Parathyroid adenoma (tissue), 2 donors: ENCODE results near the gene FAM222A.

Experiments used
- H2AFZ ChIP-seq: fragments of 300-600 bp; sonication (generic); one replicate; pipeline ENCODE4 v1.7.0; 2017; ENCODE audit warnings: antibody characterized with exemption, mild to moderate bottlenecking
- H3K27ac ChIP-seq: fragments of 300-600 bp; sonication (generic); one replicate; pipeline ENCODE4 v1.7.0; 2017
- H3K27me3 ChIP-seq: fragments of 300-600 bp; sonication (generic); one replicate; pipeline ENCODE4 v1.7.0; 2017; ENCODE audit warnings: low read length; ENCODE audit not compliant: control insufficient read depth, insufficient read depth
- H3K36me3 ChIP-seq: fragments of 300-600 bp; sonication (generic); one replicate; pipeline ENCODE4 v1.7.0; 2017; ENCODE audit warnings: low read length; ENCODE audit not compliant: control insufficient read depth, insufficient read depth
- H3K4me1 ChIP-seq: fragments of 300-600 bp; sonication (generic); one replicate; pipeline ENCODE4 v1.7.0; 2017; ENCODE audit warnings: control low read depth
- H3K4me2 ChIP-seq: fragments of 300-600 bp; sonication (generic); one replicate; pipeline ENCODE4 v1.7.0; 2017; ENCODE audit warnings: low read length
- H3K4me3 ChIP-seq: fragments of 300-600 bp; sonication (generic); one replicate; pipeline ENCODE4 v1.7.0; 2017; ENCODE audit warnings: low read depth, low read length
- H3K79me2 ChIP-seq: fragments of 300-600 bp; sonication (generic); one replicate; pipeline ENCODE4 v1.7.0; 2017; ENCODE audit warnings: control low read depth
- H3K9ac ChIP-seq: fragments of 300-600 bp; sonication (generic); one replicate; pipeline ENCODE4 v1.7.0; 2017; ENCODE audit warnings: mild to moderate bottlenecking
- H3K9me3 ChIP-seq: fragments of 300-600 bp; sonication (generic); one replicate; pipeline ENCODE4 v1.7.0; 2017; ENCODE audit warnings: low read length; ENCODE audit not compliant: control insufficient read depth
- CTCF ChIP-seq: fragments of 300-600 bp; sonication (generic); IDR thresholded peaks from one replicate; pipeline ENCODE4 v1.7.0; 2017; ENCODE audit warnings: antibody characterized with exemption, mild to moderate bottlenecking
- donor health status: primary hyperparathyroidism.

Gene FAM222A

GRCh38 chr12:109704371-109705098 lies 9.1 kb upstream of the FAM222A start:
- no peaks in the 10 kb centered on the region for H3K79me2 ChIP-seq
- no peak overlapping the region for H3K27ac ChIP-seq
- TF ChIP-seq CTCF = no peak
- peaks cover 2% of the 10 kb centered on the region for H3K4me1 ChIP-seq
- H3K4me2 ChIP-seq = no peak overlapping the region
- H3K9ac ChIP-seq = no peak overlapping the region
- H3K9me3 ChIP-seq = no peaks in the 10 kb centered on the region
- no peak overlapping the region for H3K4me3 ChIP-seq
- no peaks in the 10 kb centered on the region for H3K36me3 ChIP-seq
- no peaks in the 10 kb centered on the region for H3K27me3 ChIP-seq
- H2AFZ ChIP-seq = no peak overlapping the region

- Histone ChIP-seq H3K36me3 (no peaks in the 10 kb centered on the region), H3K4me2 (no peak overlapping the region), H3K9me3 (no peaks in the 10 kb centered on the region), H3K79me2 (no peaks in the 10 kb centered on the region), H3K9ac (no peak overlapping the region), H2AFZ (no peak overlapping the region), H3K4me3 (no peak overlapping the region), H3K4me1 (peaks cover 2% of the 10 kb centered on the region), H3K27ac (no peak overlapping the region), H3K27me3 (no peaks in the 10 kb centered on the region)
- no peak for TF ChIP-seq CTCF
Observed at GRCh38 chr12:109705291-109705690, 8.3 kb upstream of the FAM222A start.

GRCh38 chr12:109706398-109706746 lies 7.3 kb upstream of the FAM222A start:
- no peak for TF ChIP-seq CTCF
- Histone ChIP-seq H3K36me3 (no peaks in the 10 kb centered on the region), H3K79me2 (no peaks in the 10 kb centered on the region), H3K9ac (no peak overlapping the region), H2AFZ (no peak overlapping the region), H3K4me1 (peaks cover 2% of the 10 kb centered on the region), H3K9me3 (no peaks in the 10 kb centered on the region), H3K4me3 (no peak overlapping the region), H3K27me3 (no peaks in the 10 kb centered on the region), H3K27ac (no peak overlapping the region), H3K4me2 (no peak overlapping the region)

GRCh38 chr12:109706747-109707469 lies 6.7 kb upstream of the FAM222A start:
- Histone ChIP-seq H3K27ac (no peak overlapping the region), H3K4me2 (no peak overlapping the region), H3K27me3 (no peaks in the 10 kb centered on the region), H3K9me3 (no peaks in the 10 kb centered on the region), H3K79me2 (no peaks in the 10 kb centered on the region), H3K36me3 (no peaks in the 10 kb centered on the region), H3K9ac (no peak overlapping the region), H3K4me3 (no peak overlapping the region), H3K4me1 (peaks cover 2% of the 10 kb centered on the region), H2AFZ (no peak overlapping the region)
- no peak for TF ChIP-seq CTCF

GRCh38 chr12:109707470-109707821 lies 6.2 kb upstream of the FAM222A start:
- H3K27me3 ChIP-seq = no peaks in the 10 kb centered on the region
- H3K9ac ChIP-seq = no peak overlapping the region
- no peak overlapping the region for H2AFZ ChIP-seq
- H3K79me2 ChIP-seq = no peaks in the 10 kb centered on the region
- peaks cover 2% of the 10 kb centered on the region for H3K4me1 ChIP-seq
- no peak for TF ChIP-seq CTCF
- no peak overlapping the region for H3K4me3 ChIP-seq
- no peak overlapping the region for H3K27ac ChIP-seq
- no peaks in the 10 kb centered on the region for H3K36me3 ChIP-seq
- H3K4me2 ChIP-seq = no peak overlapping the region
- no peaks in the 10 kb centered on the region for H3K9me3 ChIP-seq
